IMR-90 (cell line): ENCODE results near the gene IFI30. TPM values are rescaled to one million over a fixed set of nuclear protein-coding genes. Genes with fewer than 3 reads are reported as not detected.

Source experiments
- ATAC-seq: fragments of 200-7000 bp; cut with Tn5 transposase; 2 replicates; pipeline ENCODE4 v1.9.1; 2020; ENCODE audit warnings: low read depth, mild to moderate bottlenecking, moderate library complexity
- BruUV-seq: library from RNA; stranded (reverse); fragments of 400-500 nt; replicated peaks from 2 replicates; lab custom pipeline; 2021; lab: Mats Ljungman, UMichigan
- CTCF ChIA-PET: fragments of 300-600 bp; formaldehyde crosslinking; extraction: SDS; loops from one replicate; lab custom pipeline; 2021; ENCODE audit warnings: antibody characterized with exemption; lab: Yijun Ruan, JAX
- POLR2A ChIA-PET: fragments of 300-600 bp; sonication (Branson Sonifier 250); formaldehyde crosslinking; loops from one replicate; lab custom pipeline; 2022; ENCODE audit warnings: antibody characterized with exemption; ENCODE audit not compliant: unreplicated experiment; lab: Charles Lee
- DNase-seq: peaks from one replicate; pipeline ENCODE4 v3.0.0; 2013
- H2AFZ ChIP-seq: replicated peaks from 2 replicates; pipeline ENCODE3; 2013; ENCODE audit warnings: low read length, mild to moderate bottlenecking; ENCODE audit not compliant: poor library complexity
- H2AK5ac ChIP-seq: 2 replicates; pipeline ENCODE4 v1.6.1; 2013; ENCODE audit warnings: low read depth, low read length, inconsistent platforms
- H2AK9ac ChIP-seq: replicated peaks from 2 replicates; pipeline ENCODE3; 2013; ENCODE audit warnings: mild to moderate bottlenecking, low read depth, low read length, moderate library complexity; ENCODE audit not compliant: poor library complexity
- H2BK120ac ChIP-seq: 2 replicates; pipeline ENCODE4 v1.6.1; 2013; ENCODE audit warnings: low read depth, low read length, inconsistent platforms
- H2BK15ac ChIP-seq: 3 replicates; pipeline ENCODE4 v1.6.1; 2013; ENCODE audit warnings: low read depth, low read length, inconsistent platforms
- H2BK20ac ChIP-seq: 2 replicates; pipeline ENCODE4 v1.6.1; 2013; ENCODE audit warnings: low read depth, mild to moderate bottlenecking, inconsistent platforms, low read length, moderate library complexity
- H2BK5ac ChIP-seq: 2 replicates; pipeline ENCODE4 v1.6.1; 2013; ENCODE audit warnings: mild to moderate bottlenecking, low read depth, low read length, inconsistent platforms; ENCODE audit not compliant: poor library complexity, severe bottlenecking
- H3K14ac ChIP-seq: replicated peaks from 2 replicates; pipeline ENCODE4 v1.6.1; 2013; ENCODE audit warnings: low read depth, low read length, inconsistent platforms
- H3K18ac ChIP-seq: 2 replicates; pipeline ENCODE4 v1.6.1; 2013; ENCODE audit warnings: low read depth, low read length, control low read depth
- H3K23ac ChIP-seq: 2 replicates; pipeline ENCODE4 v1.6.1; 2013; ENCODE audit warnings: low read depth, low read length, inconsistent platforms
- H3K27ac ChIP-seq: 2 replicates; pipeline ENCODE4 v1.5.1; 2013; ENCODE audit warnings: mild to moderate bottlenecking, control low read depth, low read length; ENCODE audit not compliant: insufficient read depth
- H3K27me3 ChIP-seq: 2 replicates; pipeline ENCODE4 v1.6.1; 2013; ENCODE audit warnings: low read length; ENCODE audit not compliant: control insufficient read depth, insufficient read depth
- H3K36me3 ChIP-seq: 2 replicates; pipeline ENCODE4 v1.6.1; 2013; ENCODE audit warnings: low read length, mixed read lengths; ENCODE audit not compliant: control insufficient read depth, insufficient read depth
- H3K4ac ChIP-seq: 2 replicates; pipeline ENCODE4 v1.6.1; 2013; ENCODE audit warnings: low read depth, low read length, inconsistent platforms
- H3K4me1 ChIP-seq: 2 replicates; pipeline ENCODE4 v1.6.1; 2013; ENCODE audit warnings: low read length, mixed read lengths; ENCODE audit not compliant: control insufficient read depth, insufficient read depth
- H3K4me2 ChIP-seq: 2 replicates; pipeline ENCODE4 v1.6.1; 2013; ENCODE audit warnings: low read depth, mild to moderate bottlenecking, control low read depth, low read length, moderate library complexity
- H3K4me3 ChIP-seq: 2 replicates; pipeline ENCODE4 v1.5.1; 2013; ENCODE audit warnings: low read depth, mild to moderate bottlenecking, control low read depth, low read length, moderate library complexity; ENCODE audit not compliant: insufficient read depth
- H3K56ac ChIP-seq: 2 replicates; pipeline ENCODE4 v1.6.1; 2013; ENCODE audit warnings: low read length, inconsistent platforms; ENCODE audit not compliant: insufficient read depth; ENCODE audit errors: extremely low read depth
- H3K79me1 ChIP-seq, 2 experiments: 2 replicates each; pipeline ENCODE4 v1.6.1; 2013; ENCODE audit warnings: low read length in 2 of 2, inconsistent platforms in 1 of 2, low read depth in 1 of 2
- H3K9ac ChIP-seq: 2 replicates; pipeline ENCODE4 v1.6.1; 2013; ENCODE audit warnings: low read depth, low read length, control low read depth
- H3K9me1 ChIP-seq: 2 replicates; pipeline ENCODE4 v1.6.1; 2013; ENCODE audit warnings: low read length, inconsistent platforms; ENCODE audit not compliant: insufficient read depth
- H3K9me3 ChIP-seq: 2 replicates; pipeline ENCODE4 v1.6.1; 2013; ENCODE audit warnings: low read length; ENCODE audit not compliant: control insufficient read depth, insufficient read depth
- H4K20me1 ChIP-seq: 2 replicates; pipeline ENCODE4 v1.6.1; 2013; ENCODE audit warnings: low read length, inconsistent platforms; ENCODE audit not compliant: insufficient read depth
- H4K5ac ChIP-seq: 2 replicates; pipeline ENCODE4 v1.6.1; 2013; ENCODE audit warnings: mild to moderate bottlenecking, low read depth, low read length, control low read depth
- H4K8ac ChIP-seq, 2 experiments: 2 replicates each; pipeline ENCODE4 v1.6.1; 2013; ENCODE audit warnings: low read depth in 2 of 2, low read length in 2 of 2, control low read depth in 1 of 2, inconsistent platforms in 1 of 2
- H4K91ac ChIP-seq: 2 replicates; pipeline ENCODE4 v1.6.1; 2013; ENCODE audit warnings: low read depth, low read length, inconsistent platforms; ENCODE audit not compliant: insufficient read depth
- POLR2A ChIP-seq: IDR thresholded peaks from 2 replicates; pipeline ENCODE4 v1.6.1; 2012; ENCODE audit warnings: mild to moderate bottlenecking, low read depth, low read length
- RAD21 ChIP-seq: IDR thresholded peaks from 2 replicates; pipeline ENCODE4 v1.6.1; 2012; ENCODE audit warnings: low read length, improper control_type of control experiment
- WGBS, 2 experiments: methylation state at CpG; one replicate each; pipeline versions ENCODE4 v1.1.5 to v1.1.7; 2013; ENCODE audit warnings: missing lambda C conversion rate in 2 of 2; ENCODE audit not compliant: insufficient read length in 1 of 2; ENCODE audit errors: extremely low coverage in 2 of 2; 5-methylcytosine and 5-hydroxymethylcytosine counted together
- dilution Hi-C: fragments of 300-500 bp; cut with HindIII; formaldehyde crosslinking; loops from one replicate; pipeline ENCODE4 v1.14.3; 2018; ENCODE audit warnings: low sequenced_read_pairs; ENCODE audit not compliant: unreplicated experiment
- in situ Hi-C: fragments of 300-500 bp; cut with MboI; formaldehyde crosslinking; loops from 3 replicates; pipeline ENCODE4 v1.14.3; 2019; ENCODE audit warnings: low sequenced_read_pairs, inconsistent platforms, mixed read lengths
- intact Hi-C: fragments of 100-400 bp; cut with micrococcal nuclease; formaldehyde crosslinking; loops from 2 replicates; pipeline ENCODE4 v1.10.0; 2022
- polyA plus RNA-seq, 3 experiments: library from polyadenylated mRNA; depleted of rRNA; stranded (reverse); fragments of >200 nt; gene quantifications; 2 replicates each; pipeline ENCODE4 v1.2.3, GENCODE V29; 2012; ENCODE audit warnings: low replicate concordance in 1 of 3
- total RNA-seq: library from RNA; depleted of rRNA; stranded (reverse); fragments of >200 nt; gene quantifications from 2 replicates; pipeline ENCODE4 v1.2.3, GENCODE V29; 2012

The IFI30 gene
- total and polyA plus RNA-seq, 2 of the 4 experiments (the other 2 are of a cell fraction) = 2.3 TPM

DNA sequence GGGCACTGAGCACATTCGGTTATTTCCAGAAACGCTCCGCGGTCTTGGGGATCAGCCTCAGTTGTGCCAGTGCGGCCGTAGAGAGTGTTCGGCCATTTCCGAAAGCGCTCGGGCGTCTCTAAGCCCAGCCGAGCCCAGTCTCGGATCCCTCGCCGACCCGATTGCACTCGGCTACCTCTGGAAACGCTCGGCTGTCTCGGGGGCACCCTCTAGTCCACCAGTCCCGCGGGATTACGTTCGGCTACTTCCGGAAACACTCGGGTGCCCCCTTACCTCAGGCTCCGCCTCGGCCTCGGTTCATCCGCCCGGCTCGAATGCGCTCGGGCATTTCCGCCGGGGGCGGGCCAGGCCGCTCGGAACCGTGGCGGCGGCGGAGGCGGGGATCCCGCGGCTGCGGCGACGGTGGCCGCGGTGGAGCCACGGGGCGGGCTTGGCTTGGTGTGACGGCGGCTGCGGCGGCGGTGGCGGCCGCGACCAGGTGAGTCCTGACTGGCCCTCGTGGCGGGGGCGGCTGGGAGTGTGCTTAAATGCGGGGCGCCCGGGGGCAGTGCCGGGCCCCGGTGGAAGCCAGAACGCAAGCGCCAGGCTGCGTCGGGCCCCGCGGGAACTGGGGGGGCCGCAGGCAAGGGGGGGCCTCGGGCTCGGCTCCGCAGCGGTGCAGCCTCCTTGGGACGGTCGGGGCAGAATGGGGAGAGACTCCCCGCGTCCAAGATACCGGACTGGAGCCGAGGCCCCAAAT, 20.6 kb upstream of the IFI30 start, which contains the start of gene PIK3R2:
Gene PIK3R2 (plus strand): TSS at position 347 of the 739 bp plus-strand sequence. CDS start 2,717 bp downstream, outside the sequence.
- H3K23ac ChIP-seq = peak within 1 kb of the TSS; percentile 91
- H2AFZ ChIP-seq = peak within 1 kb of the TSS; percentile 98
- H3K14ac ChIP-seq = peak within 1 kb of the TSS; percentile 97
- DNase-seq (peak; percentile 98), ATAC-seq (peak; percentile 90)
- BruUV-seq = no TSS peak
- peaks cover 29% of the 10 kb centered on the region for H4K20me1 ChIP-seq
- H4K91ac ChIP-seq = peak within 1 kb of the TSS; percentile 83
- dilution Hi-C loops (no loop called here), in situ Hi-C loops (no loop called here), intact Hi-C loops (loop anchor here (5.0 to 10.0 kb wide), 2 partner anchors 41 to 148 kb away; partner anchors contain the start of gene ARRDC2)
- no peaks in the 10 kb centered on the region for H3K9me3 ChIP-seq
- no peaks in the 10 kb centered on the region for H3K27me3 ChIP-seq
- peak within 1 kb of the TSS; percentile 98 for H3K4me3 ChIP-seq
- peak within 1 kb of the TSS; percentile 68 for H3K18ac ChIP-seq
- peak within 1 kb of the TSS; percentile 99 for H3K4me2 ChIP-seq
- H2AK9ac ChIP-seq = peak within 1 kb of the TSS; percentile 94
- H2BK120ac ChIP-seq = peak within 1 kb of the TSS; percentile 69
- peaks cover 8% of the 10 kb centered on the region; the same call in 1 of the 2 replicates for H3K36me3 ChIP-seq
- TF ChIP-seq POLR2A (peak; percentile 32; the same call in 1 of the 2 replicates), RAD21 (no peak)
- H2BK15ac ChIP-seq = peak within 1 kb of the TSS; percentile 77; the same call in 1 of the 3 replicates
- H2AK5ac ChIP-seq = peak within 1 kb of the TSS; percentile 27
- 1% methylated on average over 28 of the region's 86 CpGs; no CpG with 5 or more reads in 1 of the 2 experiments for whole genome bisulfite sequencing, 2 experiments
- H2BK20ac ChIP-seq = peak within 1 kb of the TSS; percentile 45; the same call in 1 of the 2 replicates
- peak within 1 kb of the TSS; percentile 55 to 96; a peak in 3 of 4 replicates for H4K8ac ChIP-seq
- POLR2A ChIA-PET = interaction anchor here (0.6 kb wide), 1 partner anchor 76 kb away, joined by 12 read pairs; no protein-coding TSS in a partner anchor
- peaks cover 19% of the 10 kb centered on the region for H3K4me1 ChIP-seq
- H3K79me1 ChIP-seq = peaks cover 15 to 45% of the 10 kb centered on the region in 2 experiments; a peak in 3 of 4 replicates
- H3K4ac ChIP-seq = peak within 1 kb of the TSS; percentile 96
- peak within 1 kb of the TSS; percentile 46 for H4K5ac ChIP-seq
- H3K9ac ChIP-seq = peak within 1 kb of the TSS; percentile 97
- peak within 1 kb of the TSS; percentile 77 for H2BK5ac ChIP-seq
- peak within 1 kb of the TSS; percentile 90 for H3K56ac ChIP-seq
- peak within 1 kb of the TSS; percentile 88 for H3K27ac ChIP-seq
- peaks cover 17% of the 10 kb centered on the region for H3K9me1 ChIP-seq
- CTCF ChIA-PET = interaction anchor here (0.9 kb wide), 1 partner anchor 67 kb away, joined by 3 read pairs; no protein-coding TSS in a partner anchor
